ENCODE measurements around the gene UNC5B. TPM values are rescaled to one million over a fixed set of nuclear protein-coding genes. Genes with fewer than 3 reads are reported as not detected.
A peak's percentile ranks its signal among the peaks of the same experiment; 100 is the strongest.

The UNC5B gene
- polyA plus RNA-seq, 1 experiment, result 8.1 TPM

GRCh38 chr10:71234004-71234894 is 21.9 kb downstream of the UNC5B start:
- no peak overlapping the region for H3K27ac ChIP-seq (ENCODE audit: low read depth, low read length)
- no peaks in the 10 kb centered on the region for H3K27me3 ChIP-seq (ENCODE audit: control insufficient read depth, insufficient read depth, low read length)
- ChIA-PET CTCF (no interaction called here), POLR2A (no interaction called here)
- no peak for TF ChIP-seq CTCF (IDR thresholded peaks at IDR 0.05; ENCODE audit: low read depth, low read length)
- DNase-seq (ENCODE audit: low read depth, low spot score), result no peak
- no peak overlapping the region for H3K4me3 ChIP-seq (ENCODE audit: low read depth, low read length)
- no peaks in the 10 kb centered on the region for H3K9me3 ChIP-seq (ENCODE audit: control insufficient read depth, insufficient read depth, low read length)

DNA sequence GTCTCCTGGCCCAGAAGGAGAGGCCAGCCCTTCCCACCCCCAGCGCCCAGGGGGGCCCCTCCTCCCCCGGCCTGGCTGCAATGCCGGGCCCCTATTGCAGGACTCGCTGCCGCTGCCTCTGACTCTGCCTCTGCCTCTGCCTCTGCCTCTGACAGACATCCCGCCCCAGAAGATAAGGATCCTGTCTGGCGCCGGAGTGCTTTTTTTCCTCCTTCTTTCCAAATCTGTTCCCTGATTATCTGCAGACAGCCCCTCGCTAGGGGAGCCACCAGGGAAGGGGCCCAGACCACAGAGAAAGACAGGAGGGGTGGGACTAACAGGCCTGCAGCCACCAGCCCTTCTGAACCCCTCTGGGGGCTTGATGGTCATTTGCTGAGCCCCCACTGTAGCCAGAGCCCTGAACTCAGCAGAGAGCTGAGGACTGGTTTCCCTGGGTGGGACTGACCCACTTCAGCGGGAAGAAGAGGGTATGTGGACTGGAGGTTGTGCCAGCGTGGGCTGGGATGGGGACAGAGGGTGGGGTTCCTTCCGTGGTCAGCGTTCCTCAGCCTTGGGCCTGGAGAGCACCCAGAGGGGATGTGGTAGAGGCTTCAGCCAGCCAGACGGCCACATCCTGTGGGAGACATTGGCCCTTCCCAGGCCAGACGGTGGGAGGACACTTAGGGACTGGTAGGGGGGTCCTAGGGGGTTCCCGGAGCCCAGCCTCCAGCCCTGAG is 22.8 kb downstream of the UNC5B start:
- no peaks in the 10 kb centered on the region for H3K27me3 ChIP-seq (ENCODE audit: control insufficient read depth, insufficient read depth, low read length)
- ChIA-PET CTCF (interaction anchor here (0.8 to 2.5 kb wide), 2 partner anchors 24 to 35 kb away, joined by 3 to 12 read pairs; no protein-coding TSS in a partner anchor), POLR2A (interaction anchor here (0.6 kb wide), 1 partner anchor 571 kb away, joined by 3 read pairs; no protein-coding TSS in a partner anchor)
- DNase-seq (ENCODE audit: low read depth, low spot score), result no peak
- H3K9me3 ChIP-seq (ENCODE audit: control insufficient read depth, insufficient read depth, low read length), result no peaks in the 10 kb centered on the region; the same call in 1 of the 2 replicates
- H3K27ac ChIP-seq (ENCODE audit: low read depth, low read length), result peak overlapping the region; percentile 47
- no peak for TF ChIP-seq CTCF (IDR thresholded peaks at IDR 0.05; ENCODE audit: low read depth, low read length)
- H3K4me3 ChIP-seq (ENCODE audit: low read depth, low read length), result no peak overlapping the region

GRCh38 chr10:71235808-71236207 is 23.4 kb downstream of the UNC5B start:
- CTCF ChIA-PET, result interaction anchor here (0.8 to 2.5 kb wide), 2 partner anchors 24 to 34 kb away, joined by 3 to 12 read pairs; no protein-coding TSS in a partner anchor
- TF ChIP-seq CTCF (IDR thresholded peaks at IDR 0.05; ENCODE audit: low read depth, low read length), result no peak

GRCh38 chr10:71236286-71236685 is 23.9 kb downstream of the UNC5B start:
- ChIA-PET POLR2A (no interaction called here), CTCF (interaction anchor here (0.8 to 2.5 kb wide), 2 partner anchors 25 to 34 kb away, joined by 3 to 12 read pairs; no protein-coding TSS in a partner anchor)
- Histone ChIP-seq H3K27me3 (ENCODE audit: control insufficient read depth, insufficient read depth, low read length) (no peaks in the 10 kb centered on the region), H3K4me3 (ENCODE audit: low read depth, low read length) (no peak overlapping the region), H3K9me3 (ENCODE audit: control insufficient read depth, insufficient read depth, low read length) (no peaks in the 10 kb centered on the region; the same call in 1 of the 2 replicates), H3K27ac (ENCODE audit: low read depth, low read length) (no peak overlapping the region)
- no peak for TF ChIP-seq CTCF (IDR thresholded peaks at IDR 0.05; ENCODE audit: low read depth, low read length)
- no peak for DNase-seq (ENCODE audit: low read depth, low spot score)

More at GRCh38 chr10:71235808-71236207, 23.4 kb downstream of the UNC5B start:
- H3K4me3 ChIP-seq (ENCODE audit: low read depth, low read length), result no peak overlapping the region
- POLR2A ChIA-PET, result interaction anchor here (0.6 kb wide), 1 partner anchor 571 kb away, joined by 3 read pairs; no protein-coding TSS in a partner anchor
- no peaks in the 10 kb centered on the region; the same call in 1 of the 2 replicates for H3K9me3 ChIP-seq (ENCODE audit: control insufficient read depth, insufficient read depth, low read length)
- peak overlapping the region; percentile 31 for H3K27ac ChIP-seq (ENCODE audit: low read depth, low read length)
- no peak for DNase-seq (ENCODE audit: low read depth, low spot score)
- H3K27me3 ChIP-seq (ENCODE audit: control insufficient read depth, insufficient read depth, low read length), result no peaks in the 10 kb centered on the region
